Epithelial cell of esophagus (primary cell): ENCODE data around the gene RPL31.

ENCODE experiments used
- DNase-seq: peaks from one replicate; pipeline ENCODE4 v3.0.0; 2010; ENCODE audit warnings: low read depth
- H3K4me3 ChIP-seq: 2 replicates; pipeline ENCODE4 v1.5.1; 2011; ENCODE audit warnings: mild to moderate bottlenecking, low read length, control low read depth
- CTCF ChIP-seq: IDR thresholded peaks from 2 replicates; pipeline ENCODE4 v1.5.1; 2011; ENCODE audit warnings: low read depth, mild to moderate bottlenecking, low read length, control low read depth, inconsistent platforms; ENCODE audit not compliant: insufficient read depth; ENCODE audit errors: missing control alignments

The RPL31 gene

GRCh38 chr2:100957996-100958653, 44.0 kb upstream of the RPL31 start:
- DNase-seq: peak; percentile 68
- no peak for TF ChIP-seq CTCF
- H3K4me3 ChIP-seq: no peak overlapping the region

- peak; percentile 65 for DNase-seq
These were observed 42.7 kb upstream of the RPL31 start for GRCh38 chr2:100959225-100959880.

GRCh38 chr2:100960688-100961087, 41.4 kb upstream of the RPL31 start:
- no peak overlapping the region for H3K4me3 ChIP-seq
- no peak for TF ChIP-seq CTCF
- DNase-seq: no peak

More at GRCh38 chr2:100959225-100959880, 42.7 kb upstream of the RPL31 start:
- no peak overlapping the region for H3K4me3 ChIP-seq
- no peak for TF ChIP-seq CTCF

GRCh38 chr2:100962366-100963025, 39.6 kb upstream of the RPL31 start:
- no peak for TF ChIP-seq CTCF
- H3K4me3 ChIP-seq: no peak overlapping the region
- DNase-seq: no peak

GRCh38 chr2:100963026-100963375, 39.1 kb upstream of the RPL31 start:
- TF ChIP-seq CTCF: no peak
- H3K4me3 ChIP-seq: no peak overlapping the region
- DNase-seq: no peak

- no peak for DNase-seq
- no peak overlapping the region for H3K4me3 ChIP-seq
- TF ChIP-seq CTCF: no peak
These were observed 37.9 kb upstream of the RPL31 start for GRCh38 chr2:100964222-100964621.

- H3K4me3 ChIP-seq: no peak overlapping the region
- TF ChIP-seq CTCF: no peak
- DNase-seq: no peak
These were observed 37.4 kb upstream of the RPL31 start for GRCh38 chr2:100964681-100965169.
